ENCODE data around the gene ABHD12.
"Not testable (repeated sequence)": the region's sequence is repeated elsewhere in the genome, so short reads cannot be mapped to it uniquely, and the experiment has no call there.

Gene ABHD12

DNA sequence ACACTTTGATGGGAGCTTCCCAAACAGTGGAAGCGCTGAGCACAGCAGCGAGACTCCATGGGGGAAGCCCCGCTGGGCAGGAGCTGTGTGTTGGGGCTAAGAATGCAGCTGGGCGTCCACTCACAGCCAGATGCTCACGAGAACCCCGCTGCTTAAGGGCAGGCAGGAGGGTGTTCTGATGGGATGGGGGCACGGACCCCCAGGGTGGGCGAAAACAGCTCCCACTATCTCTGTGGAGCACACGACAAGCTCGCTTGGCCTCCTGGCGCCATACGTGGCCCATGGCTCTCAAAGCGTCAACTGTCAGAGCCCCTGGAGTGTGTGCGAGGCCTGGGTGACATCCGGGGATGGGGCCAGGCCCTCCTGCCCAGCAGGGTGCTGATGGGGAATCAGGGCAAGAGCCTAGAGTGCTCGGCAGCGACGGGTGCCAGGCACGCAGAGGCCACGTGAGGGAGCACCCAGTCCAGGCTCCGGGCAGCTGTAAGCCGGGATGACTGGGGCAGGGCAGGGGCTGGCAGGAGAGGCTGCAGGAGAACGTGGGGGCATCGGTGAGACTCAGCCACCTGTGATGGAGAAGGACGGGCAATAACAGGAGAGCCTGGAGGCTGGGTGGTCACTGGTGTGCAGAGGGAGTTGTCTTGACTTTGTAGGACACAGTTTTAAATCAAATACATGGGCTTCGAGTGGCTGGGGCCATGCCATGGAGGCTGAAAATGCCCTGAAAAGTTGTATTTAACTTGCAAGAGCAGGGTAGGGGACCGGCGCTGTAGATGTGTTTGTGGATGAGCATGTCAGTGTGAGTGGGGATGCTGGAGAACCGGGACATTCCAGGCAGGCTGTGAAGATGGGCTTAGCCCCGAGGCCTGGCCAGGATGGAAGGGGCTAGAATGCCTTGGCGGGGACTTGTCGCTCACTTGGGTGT is 115.5 kb downstream of the ABHD12 start:
- no peak for DNase-seq

GRCh38 chr20:25274481-25274880 is 116.2 kb downstream of the ABHD12 start:
- no peak for DNase-seq

- no peak for DNase-seq
Observed at GRCh38 chr20:25273541-25274358, 116.9 kb downstream of the ABHD12 start.

DNA sequence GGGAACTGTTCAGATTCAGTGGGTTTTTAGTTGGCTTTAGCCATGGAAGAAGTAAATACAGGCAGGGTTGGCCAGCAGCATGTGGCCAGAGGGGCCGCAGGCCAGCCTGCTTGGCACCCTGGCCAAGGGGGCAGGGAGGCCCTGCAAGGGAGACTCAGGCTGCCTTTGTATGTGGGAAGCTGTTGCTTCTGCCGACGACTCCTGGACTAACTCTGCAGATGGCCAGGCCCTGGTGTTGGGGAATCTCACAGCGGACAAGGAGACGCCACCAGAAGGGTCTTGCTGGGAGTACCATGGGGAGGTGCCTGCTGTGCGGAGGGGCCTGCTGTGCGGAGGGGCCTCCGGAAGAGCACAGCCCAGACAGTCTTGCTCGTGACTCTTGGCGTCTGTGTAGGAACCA is 117.6 kb downstream of the ABHD12 start:
- no peak for DNase-seq

DNA sequence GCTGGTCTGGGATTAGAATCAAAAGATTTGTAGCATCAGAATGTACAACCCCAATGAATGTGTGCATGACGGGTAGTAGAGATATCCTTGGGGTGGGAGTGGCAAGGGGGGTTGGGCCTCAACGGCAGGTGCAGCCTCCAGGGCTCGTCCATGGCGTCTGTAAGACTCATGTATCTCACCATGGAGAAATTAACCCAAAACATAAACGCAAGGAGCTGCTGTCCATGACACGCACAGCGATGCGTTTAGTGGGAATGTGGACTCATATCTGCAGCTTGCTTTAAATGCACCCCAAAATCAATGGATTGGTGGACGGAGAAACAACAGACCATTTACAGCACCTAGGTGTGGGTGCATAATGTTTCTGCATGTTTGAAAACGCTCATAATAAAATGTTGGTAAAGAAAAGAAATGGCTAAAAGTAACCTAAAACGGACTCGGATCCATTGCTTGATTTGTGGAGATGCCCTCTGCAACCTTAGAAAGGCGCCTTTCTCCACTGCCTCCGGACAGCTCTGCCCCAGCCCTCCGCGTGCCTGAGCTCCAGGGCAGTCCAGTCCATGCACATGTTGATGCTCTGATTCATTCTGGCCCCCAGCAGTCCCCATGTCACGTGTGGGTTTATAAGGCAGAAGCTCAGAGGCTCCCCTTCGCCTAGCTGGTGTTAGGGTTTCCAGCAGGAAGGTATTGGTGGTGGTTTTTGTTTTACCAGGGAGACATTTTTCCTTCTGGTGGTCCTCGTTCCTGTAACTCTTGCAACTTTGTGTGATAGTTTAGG is 118.2 kb downstream of the ABHD12 start:
- DNase-seq = no peak

- no peak for DNase-seq
Observed at GRCh38 chr20:25271486-25272222, 119.0 kb downstream of the ABHD12 start.

GRCh38 chr20:25270829-25271251 is 119.8 kb downstream of the ABHD12 start:
- DNase-seq = no peak

DNA sequence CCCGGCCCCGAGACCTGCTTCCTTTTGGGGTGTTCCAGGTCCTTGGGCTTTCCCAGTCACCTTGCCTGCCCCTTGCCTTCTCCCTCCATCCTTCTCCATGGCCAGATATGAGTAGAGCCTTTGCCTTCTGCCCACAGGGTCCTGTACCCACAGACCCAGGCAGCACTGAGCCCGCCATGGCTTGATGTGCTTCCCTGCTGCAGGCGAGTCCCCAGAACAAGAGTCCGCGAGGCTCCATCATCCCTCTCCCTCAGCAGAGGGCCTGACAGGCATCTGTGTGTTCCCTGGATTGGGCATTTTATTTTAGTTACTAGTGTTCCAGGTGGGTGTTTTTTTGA is 120.8 kb downstream of the ABHD12 start:
- DNase-seq = no peak

GRCh38 chr20:25269057-25269832 is 121.4 kb downstream of the ABHD12 start:
- no peak for DNase-seq

DNA sequence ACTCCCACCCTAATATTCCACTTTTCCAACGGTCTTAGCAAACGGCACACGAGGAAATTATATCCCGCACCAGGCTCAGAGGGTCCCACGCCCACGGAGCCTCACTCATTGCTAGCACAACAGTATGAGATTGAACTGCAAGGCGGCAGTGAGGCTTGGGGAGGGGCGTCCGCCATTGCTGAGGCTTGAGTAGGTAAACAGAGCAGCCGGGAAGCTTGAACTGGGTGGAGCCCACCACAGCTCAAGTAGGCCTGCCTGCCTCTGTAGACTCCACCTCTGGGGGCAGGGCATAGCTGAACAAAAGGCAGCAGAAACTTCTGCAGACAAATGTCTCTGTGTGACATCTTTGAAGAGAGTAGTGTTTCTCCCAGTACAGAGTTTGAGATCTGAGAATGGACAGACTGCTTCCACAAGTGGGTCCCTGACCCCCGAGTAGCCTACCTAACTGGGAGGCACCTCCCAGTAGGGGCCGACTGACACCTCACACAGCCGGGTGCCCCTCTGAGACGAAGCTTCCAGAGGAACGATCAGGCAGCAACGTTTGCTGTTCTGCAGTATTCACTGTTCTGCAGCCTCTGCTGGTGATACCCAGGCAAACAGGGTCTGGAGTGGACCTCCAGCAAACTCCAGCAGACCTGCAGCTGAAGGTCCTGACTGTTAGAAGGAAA is 129.7 kb downstream of the ABHD12 start:
- DNase-seq = not testable (repeated sequence)

- DNase-seq = no peak
Observed at GRCh38 chr20:25259788-25260254, 130.8 kb downstream of the ABHD12 start.

DNA sequence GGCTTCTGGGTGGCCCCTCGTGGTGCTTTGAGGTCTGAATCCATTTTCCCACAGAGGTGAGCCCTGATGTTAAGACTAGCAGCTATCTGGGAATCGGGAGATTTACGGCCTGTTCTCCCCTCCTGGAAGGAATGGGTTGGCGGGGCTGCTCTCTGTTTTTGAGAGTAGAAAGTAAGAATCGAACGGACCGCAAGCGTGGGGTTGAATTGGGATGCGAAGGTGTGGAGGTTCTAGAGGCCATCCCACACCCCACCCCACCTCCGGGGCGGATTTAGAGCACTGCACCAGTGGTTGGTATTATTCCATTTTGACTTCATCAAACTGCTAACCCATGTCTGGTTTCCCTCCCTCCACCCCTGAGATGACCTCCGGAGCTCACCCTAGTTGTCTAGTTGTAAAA is 131.3 kb downstream of the ABHD12 start:
- no peak for DNase-seq

- no peak for DNase-seq
Observed at GRCh38 chr20:25258828-25259227, 131.8 kb downstream of the ABHD12 start.

DNA sequence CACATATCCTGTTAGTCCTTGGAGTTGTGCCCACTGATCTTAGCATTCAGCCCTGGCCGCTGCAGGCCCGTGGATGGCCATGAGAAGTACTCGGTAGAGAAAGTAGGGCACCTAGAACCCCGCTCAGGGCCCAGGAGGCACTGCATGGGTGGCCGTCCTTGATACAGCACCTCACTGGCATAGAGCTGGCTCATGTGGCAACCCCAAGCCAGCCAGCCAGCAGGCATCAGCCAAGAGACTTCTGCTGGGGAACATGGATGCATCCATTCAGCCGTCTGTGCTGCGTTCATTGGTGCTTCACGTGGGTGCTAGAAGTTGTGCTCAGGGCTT is 132.2 kb downstream of the ABHD12 start:
- DNase-seq = no peak

GRCh38 chr20:25257756-25258475 is 132.7 kb downstream of the ABHD12 start:
- DNase-seq = no peak

DNA sequence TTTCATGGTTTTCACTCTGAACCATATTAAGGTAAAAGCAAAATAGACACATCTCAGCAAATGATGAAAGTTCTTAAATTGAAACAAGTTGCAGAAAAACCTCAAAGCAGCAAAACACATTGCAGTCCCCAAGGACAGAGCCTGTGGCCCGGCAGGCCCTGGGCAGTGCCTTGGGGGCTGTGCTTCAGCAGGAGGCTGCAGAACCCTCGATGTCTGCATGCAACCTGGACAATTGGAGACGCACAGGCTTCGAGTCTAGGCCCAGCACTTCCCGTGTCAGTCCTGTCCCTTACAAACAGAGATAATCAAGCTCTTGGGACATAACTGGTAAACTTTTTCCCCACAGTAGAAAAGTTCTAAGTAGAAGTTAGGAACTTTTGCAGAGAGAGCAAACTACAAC is 133.5 kb downstream of the ABHD12 start:
- no peak for DNase-seq

GRCh38 chr20:25256226-25256859 is 134.3 kb downstream of the ABHD12 start:
- DNase-seq = no peak

GRCh38 chr20:25254986-25255680 is 135.5 kb downstream of the ABHD12 start:
- no peak for DNase-seq

DNA sequence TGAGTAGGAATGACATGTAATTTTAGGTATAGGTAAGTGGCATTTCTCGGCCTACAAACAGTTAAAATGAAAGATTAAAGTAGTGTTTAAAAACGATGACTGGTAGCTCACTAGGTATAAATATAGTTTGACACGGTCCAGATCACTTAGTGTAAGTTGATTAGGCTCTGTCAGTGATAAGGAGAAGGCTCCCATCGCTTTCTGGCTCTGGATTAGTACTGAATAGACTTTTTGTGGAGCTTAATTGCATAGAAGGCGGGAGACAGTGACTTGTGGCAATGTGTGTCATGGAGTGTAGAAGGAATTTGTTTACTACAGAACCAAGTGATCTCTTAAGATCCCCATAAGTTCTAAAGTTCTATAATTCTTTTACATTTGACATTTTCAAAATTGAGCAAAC is 136.1 kb downstream of the ABHD12 start:
- DNase-seq = no peak

Measured in GF-D8 (cell line).